Measurements from ENCODE around the gene PIGX. TPM values are rescaled to one million over a fixed set of nuclear protein-coding genes. Genes with fewer than 3 reads are reported as not detected.
A peak's percentile ranks its signal among the peaks of the same experiment; 100 is the strongest.
"Not testable (repeated sequence)": the region's sequence is repeated elsewhere in the genome, so short reads cannot be mapped to it uniquely, and the experiment has no call there.

Gene PIGX
- total RNA-seq, 1 experiment from 2014 or later = 47.1 TPM

GRCh38 chr3:196691386-196691785, 20.8 kb upstream of the PIGX start:
- no peak overlapping the region for H3K27ac ChIP-seq
- no peaks in the 10 kb centered on the region; the same call in 1 of the 2 replicates for H3K27me3 ChIP-seq
- DNase-seq = no peak
- no peaks in the 10 kb centered on the region for H3K4me1 ChIP-seq
- H3K36me3 ChIP-seq = no peaks in the 10 kb centered on the region
- no peak overlapping the region for H3K4me3 ChIP-seq
- H3K9me3 ChIP-seq (replicated peaks) = no peaks in the 10 kb centered on the region

- Histone ChIP-seq H3K27me3 (no peaks in the 10 kb centered on the region), H3K9me3 (replicated peaks) (no peaks in the 10 kb centered on the region), H3K4me1 (no peaks in the 10 kb centered on the region), H3K27ac (no peak overlapping the region), H3K4me3 (no peak overlapping the region), H3K36me3 (no peaks in the 10 kb centered on the region)
- peak in 1 of 2 experiments; percentile 13 for DNase-seq
Measured at GRCh38 chr3:196694202-196694638, 18.0 kb upstream of the PIGX start.

DNA sequence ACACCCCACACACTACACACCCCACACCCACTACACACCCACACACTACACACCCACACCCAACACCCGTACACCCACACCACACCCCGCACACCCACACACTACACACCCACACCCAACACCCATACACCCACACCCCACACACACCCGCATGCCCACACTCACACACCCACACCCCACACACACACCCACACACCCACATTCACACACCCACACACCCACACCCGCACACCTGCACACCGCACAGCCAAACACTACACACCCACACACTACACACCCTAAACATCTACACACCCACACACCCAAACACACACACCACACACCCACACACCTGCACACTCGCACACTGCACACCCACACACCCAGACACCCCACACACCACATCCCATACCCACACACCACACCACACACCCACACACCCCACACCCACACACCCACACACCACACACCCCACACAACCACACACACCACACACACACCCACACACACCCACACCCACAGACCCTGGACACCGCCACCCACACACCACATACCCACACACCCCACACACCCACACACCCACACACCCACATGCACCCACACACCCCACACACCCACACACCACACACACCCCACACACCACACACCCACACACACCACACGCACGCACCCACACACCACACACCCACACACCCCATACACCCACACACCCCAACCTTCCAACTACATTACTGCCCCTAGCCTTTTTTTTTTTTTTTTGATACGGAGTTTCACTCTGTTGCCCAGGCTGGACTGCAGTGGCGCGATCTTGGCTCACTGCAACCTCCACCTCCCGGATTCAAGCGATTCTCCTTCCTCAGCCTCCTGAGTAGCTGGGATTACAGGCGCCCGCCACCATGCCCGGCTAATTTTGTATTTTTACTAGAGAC, 17.0 kb upstream of the PIGX start:
- Histone ChIP-seq H3K9me3 (replicated peaks) (no peaks in the 10 kb centered on the region), H3K4me3 (no peak overlapping the region), H3K36me3 (no peaks in the 10 kb centered on the region), H3K27ac (no peak overlapping the region), H3K4me1 (no peaks in the 10 kb centered on the region), H3K27me3 (no peaks in the 10 kb centered on the region)
- no peak for DNase-seq

DNA sequence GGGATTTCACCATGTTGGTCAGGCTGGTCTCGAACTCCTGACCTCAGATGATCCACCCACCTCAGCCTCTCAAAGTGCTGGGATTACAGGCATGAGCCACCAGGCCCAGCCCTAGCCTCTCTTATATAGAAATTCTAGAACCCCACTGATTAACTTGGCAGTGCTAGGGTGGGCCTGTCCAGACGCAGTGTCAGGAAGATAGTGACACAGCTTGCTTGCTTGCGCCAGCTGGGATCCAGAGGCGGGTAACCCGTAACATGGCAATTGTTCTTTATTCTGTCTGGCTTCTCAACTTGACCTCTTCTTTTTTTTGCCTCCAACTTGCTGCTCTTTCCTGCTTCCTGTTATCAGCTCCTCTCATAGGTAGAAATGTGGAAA, 16.3 kb upstream of the PIGX start:
- no peaks in the 10 kb centered on the region for H3K4me1 ChIP-seq
- no peaks in the 10 kb centered on the region for H3K27me3 ChIP-seq
- no peak overlapping the region for H3K4me3 ChIP-seq
- H3K9me3 ChIP-seq (replicated peaks) = no peaks in the 10 kb centered on the region
- DNase-seq = no peak
- H3K27ac ChIP-seq = no peak overlapping the region
- no peaks in the 10 kb centered on the region for H3K36me3 ChIP-seq

- H3K9me3 ChIP-seq (replicated peaks) = no peaks in the 10 kb centered on the region
- no peaks in the 10 kb centered on the region for H3K36me3 ChIP-seq
- H3K4me1 ChIP-seq = no peaks in the 10 kb centered on the region
- no peak overlapping the region for H3K27ac ChIP-seq
- no peak overlapping the region for H3K4me3 ChIP-seq
- H3K27me3 ChIP-seq = no peaks in the 10 kb centered on the region
- DNase-seq = no peak
Measured at GRCh38 chr3:196697270-196697669, 14.9 kb upstream of the PIGX start.

DNA sequence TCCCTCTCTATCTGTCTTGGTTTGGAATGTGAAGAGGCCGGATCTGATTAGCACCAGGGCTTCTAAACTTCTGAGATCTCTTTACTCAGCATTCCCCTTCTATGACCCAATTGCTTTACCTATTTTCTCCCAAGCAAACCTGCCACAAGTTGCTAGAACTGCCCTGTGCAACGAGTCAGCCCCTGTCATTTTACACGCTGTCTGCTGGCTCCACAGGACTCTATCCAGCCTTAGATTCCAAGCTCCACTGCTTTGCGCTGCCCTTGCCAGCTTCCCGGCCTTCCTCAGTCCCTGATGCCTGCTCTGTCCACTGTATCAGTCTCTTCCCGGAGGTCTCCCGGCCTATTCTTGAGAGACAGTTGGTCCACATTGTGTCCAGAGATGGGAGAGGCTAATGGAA, 12.4 kb upstream of the PIGX start:
- Histone ChIP-seq H3K27me3 (no peaks in the 10 kb centered on the region), H3K36me3 (no peaks in the 10 kb centered on the region), H3K4me3 (no peak overlapping the region), H3K4me1 (no peaks in the 10 kb centered on the region), H3K9me3 (replicated peaks) (no peaks in the 10 kb centered on the region), H3K27ac (no peak overlapping the region)
- DNase-seq = no peak

DNA sequence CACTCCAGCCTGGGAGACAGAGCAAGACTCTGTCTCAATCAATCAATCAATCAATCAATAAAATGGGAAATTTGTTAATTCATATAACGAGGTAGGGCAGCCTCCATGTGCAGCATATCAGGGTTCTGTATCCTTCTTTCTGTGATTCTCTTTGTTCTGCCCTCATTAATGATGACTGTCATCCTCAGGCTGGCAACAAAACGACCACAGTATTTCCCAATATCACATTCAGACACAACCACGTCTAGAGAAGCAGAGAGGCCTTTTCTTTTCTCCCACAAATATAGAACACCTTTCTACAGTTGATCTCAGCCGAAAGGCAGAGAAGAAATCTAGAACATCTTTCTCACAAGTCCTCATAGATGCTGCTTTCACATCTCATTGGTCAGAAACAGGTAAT, 11.4 kb upstream of the PIGX start:
- H3K27me3 ChIP-seq = no peaks in the 10 kb centered on the region
- H3K9me3 ChIP-seq (replicated peaks) = no peaks in the 10 kb centered on the region
- H3K4me1 ChIP-seq = no peaks in the 10 kb centered on the region
- no peak overlapping the region for H3K27ac ChIP-seq
- H3K36me3 ChIP-seq = no peaks in the 10 kb centered on the region
- no peak overlapping the region for H3K4me3 ChIP-seq
- no peak for DNase-seq

- Histone ChIP-seq H3K36me3 (no peaks in the 10 kb centered on the region), H3K27ac (no peak overlapping the region), H3K4me1 (no peaks in the 10 kb centered on the region), H3K9me3 (replicated peaks) (no peaks in the 10 kb centered on the region), H3K27me3 (no peaks in the 10 kb centered on the region), H3K4me3 (no peak overlapping the region)
- no peak for DNase-seq
Measured at GRCh38 chr3:196706327-196706726, 5.8 kb upstream of the PIGX start.

- no peaks in the 10 kb centered on the region for H3K27me3 ChIP-seq
- no peak overlapping the region for H3K27ac ChIP-seq
- no peak overlapping the region for H3K4me3 ChIP-seq
- no peaks in the 10 kb centered on the region for H3K36me3 ChIP-seq
- no peaks in the 10 kb centered on the region for H3K9me3 ChIP-seq (replicated peaks)
- no peak for DNase-seq
- H3K4me1 ChIP-seq = no peaks in the 10 kb centered on the region
Measured at GRCh38 chr3:196706731-196707130, 5.4 kb upstream of the PIGX start.

GRCh38 chr3:196707566-196707965, 4.6 kb upstream of the PIGX start:
- DNase-seq = no peak
- no peak overlapping the region for H3K27ac ChIP-seq
- no peaks in the 10 kb centered on the region for H3K9me3 ChIP-seq (replicated peaks)
- no peaks in the 10 kb centered on the region for H3K36me3 ChIP-seq
- no peak overlapping the region for H3K4me3 ChIP-seq
- H3K4me1 ChIP-seq = no peaks in the 10 kb centered on the region
- H3K27me3 ChIP-seq = no peaks in the 10 kb centered on the region

DNA sequence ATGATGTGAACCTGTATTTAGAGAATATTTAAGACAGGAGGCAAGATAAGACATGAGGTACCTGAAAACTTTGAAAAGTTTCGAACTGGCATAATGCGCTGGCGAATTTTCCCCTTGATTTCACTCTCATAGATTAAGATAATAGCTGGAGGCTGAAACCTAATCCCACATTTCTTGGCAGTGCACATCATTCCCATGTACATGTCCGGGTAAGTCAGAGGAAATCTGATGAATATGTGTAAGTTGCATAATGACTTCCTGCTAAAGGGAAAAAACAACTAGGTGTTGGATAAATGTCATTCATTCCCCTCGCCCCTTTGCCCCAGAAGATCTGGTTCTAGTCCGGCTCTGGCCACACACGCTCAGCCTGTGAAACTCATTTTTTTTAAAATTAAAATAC, 3.7 kb upstream of the PIGX start:
- Histone ChIP-seq H3K27me3 (no peaks in the 10 kb centered on the region), H3K9me3 (replicated peaks) (no peaks in the 10 kb centered on the region), H3K27ac (no peak overlapping the region), H3K36me3 (no peaks in the 10 kb centered on the region), H3K4me3 (no peak overlapping the region), H3K4me1 (no peaks in the 10 kb centered on the region)
- no peak for DNase-seq

DNA sequence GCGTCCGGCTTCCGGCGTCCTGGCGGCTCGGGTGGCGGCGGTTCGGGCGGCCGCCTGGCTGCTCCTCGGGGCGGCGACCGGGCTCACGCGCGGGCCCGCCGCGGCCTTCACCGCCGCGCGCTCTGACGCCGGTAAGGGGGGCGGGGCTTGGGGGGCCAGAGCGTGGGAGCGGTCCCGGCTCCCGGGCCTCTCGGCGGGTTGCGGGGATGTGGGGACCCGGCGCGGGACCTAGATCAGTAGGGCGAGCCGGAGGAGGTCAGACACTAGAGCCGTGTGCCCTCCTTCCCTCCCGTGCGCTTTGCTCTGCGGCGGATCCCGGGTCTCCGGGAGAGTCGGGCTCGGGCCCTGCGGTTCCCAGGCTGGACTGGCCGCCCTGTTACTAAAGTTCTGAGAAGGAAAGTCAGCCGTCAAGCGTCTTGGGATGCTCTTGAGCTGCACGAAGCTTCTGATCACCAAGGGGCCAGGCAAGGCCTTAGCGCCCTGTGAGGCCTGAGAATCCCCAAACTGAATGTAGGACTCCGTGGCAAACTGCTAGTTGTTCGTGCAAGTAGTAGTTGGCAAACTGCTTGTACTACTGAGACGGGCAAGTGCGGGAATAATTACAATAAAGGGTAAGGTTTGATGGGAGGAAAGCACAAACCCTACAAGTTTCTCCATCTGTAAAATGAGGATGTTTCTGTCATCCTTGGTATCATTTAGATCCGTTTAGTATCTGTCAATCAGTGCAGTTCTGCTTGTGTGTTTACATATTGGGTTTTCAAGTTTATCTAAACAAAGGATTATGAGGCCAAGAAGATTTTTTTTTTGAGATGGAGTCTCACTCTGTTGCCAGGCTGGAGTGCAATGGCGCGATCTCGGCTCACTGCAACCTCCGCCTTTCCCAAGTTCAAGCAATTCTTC, 587 bp downstream of the PIGX start:
- no peaks in the 10 kb centered on the region for H3K4me1 ChIP-seq
- peak overlapping the region; percentile 42 for H3K27ac ChIP-seq
- DNase-seq = peak; percentile 57 to 62
- peak overlapping the region; percentile 87 for H3K4me3 ChIP-seq
- 0 out of 2 replicates have a peak, but pooled peaks cover 5% of the 10 kb centered on the region for H3K36me3 ChIP-seq
- H3K27me3 ChIP-seq = no peaks in the 10 kb centered on the region
- H3K9me3 ChIP-seq (replicated peaks) = no peaks in the 10 kb centered on the region

- H3K4me1 ChIP-seq; H3K9me3 ChIP-seq (replicated peaks); H3K27me3 ChIP-seq; DNase-seq; H3K36me3 ChIP-seq; H3K4me3 ChIP-seq; H3K27ac ChIP-seq: not testable (repeated sequence)
Measured at GRCh38 chr3:196717162-196717561, 5.0 kb downstream of the PIGX start.

DNA sequence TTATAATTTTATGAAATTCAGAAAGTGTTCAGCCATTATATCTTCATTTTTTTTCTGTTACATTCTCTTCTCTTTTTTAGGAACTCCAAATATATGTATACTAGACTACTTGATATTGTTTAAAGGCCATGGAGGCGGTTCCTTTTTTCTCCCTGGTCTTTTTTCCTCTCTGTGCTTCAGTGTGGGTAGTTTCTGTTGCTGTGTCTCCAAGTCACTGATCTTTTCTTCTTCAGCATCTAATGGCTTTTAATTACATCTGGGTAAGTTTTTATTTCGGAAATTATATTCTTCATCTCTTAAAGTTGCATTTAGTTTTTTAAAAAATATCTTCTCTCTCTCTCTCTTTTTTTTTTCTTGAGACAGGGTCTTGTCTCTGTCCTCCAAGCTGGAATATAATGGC, 8.9 kb downstream of the PIGX start:
- Histone ChIP-seq H3K27ac (no peak overlapping the region), H3K36me3 (peaks cover 15% of the 10 kb centered on the region)
- DNase-seq = no peak

More for the DNA sequence above, 8.9 kb downstream of the PIGX start:
- Histone ChIP-seq H3K27me3 (no peaks in the 10 kb centered on the region), H3K4me3 (no peak overlapping the region), H3K9me3 (replicated peaks) (peaks cover 6% of the 10 kb centered on the region), H3K4me1 (no peaks in the 10 kb centered on the region)
